ENCODE results near the gene FRY.

DNA sequence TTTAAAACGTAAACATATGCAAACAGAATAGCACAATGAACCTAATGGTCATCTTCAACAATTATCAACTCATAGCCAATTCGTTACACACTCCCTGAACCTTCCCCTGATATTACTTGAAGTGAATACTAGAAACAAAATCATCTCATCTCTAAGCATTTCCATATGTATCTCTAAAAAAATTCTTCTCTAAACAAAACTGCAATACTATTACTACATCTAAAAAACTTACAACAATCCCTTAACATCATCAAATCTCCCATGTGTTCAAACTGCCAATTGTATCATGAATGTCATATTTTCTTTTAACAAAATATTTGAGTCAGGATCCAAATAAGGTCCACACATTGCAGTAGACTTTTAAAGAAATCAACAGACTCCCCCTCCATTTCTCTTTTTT is 61.4 kb downstream of the FRY start:
- TF ChIP-seq EZH2 (IDR thresholded peaks at IDR 0.05; ENCODE audit: low read length, unreplicated experiment) = no peak
- TF ChIP-seq, protein P1, sequence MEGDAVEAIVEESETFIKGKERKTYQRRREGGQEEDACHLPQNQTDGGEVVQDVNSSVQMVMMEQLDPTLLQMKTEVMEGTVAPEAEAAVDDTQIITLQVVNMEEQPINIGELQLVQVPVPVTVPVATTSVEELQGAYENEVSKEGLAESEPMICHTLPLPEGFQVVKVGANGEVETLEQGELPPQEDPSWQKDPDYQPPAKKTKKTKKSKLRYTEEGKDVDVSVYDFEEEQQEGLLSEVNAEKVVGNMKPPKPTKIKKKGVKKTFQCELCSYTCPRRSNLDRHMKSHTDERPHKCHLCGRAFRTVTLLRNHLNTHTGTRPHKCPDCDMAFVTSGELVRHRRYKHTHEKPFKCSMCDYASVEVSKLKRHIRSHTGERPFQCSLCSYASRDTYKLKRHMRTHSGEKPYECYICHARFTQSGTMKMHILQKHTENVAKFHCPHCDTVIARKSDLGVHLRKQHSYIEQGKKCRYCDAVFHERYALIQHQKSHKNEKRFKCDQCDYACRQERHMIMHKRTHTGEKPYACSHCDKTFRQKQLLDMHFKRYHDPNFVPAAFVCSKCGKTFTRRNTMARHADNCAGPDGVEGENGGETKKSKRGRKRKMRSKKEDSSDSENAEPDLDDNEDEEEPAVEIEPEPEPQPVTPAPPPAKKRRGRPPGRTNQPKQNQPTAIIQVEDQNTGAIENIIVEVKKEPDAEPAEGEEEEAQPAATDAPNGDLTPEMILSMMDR (conservative IDR thresholded peaks at IDR 0.05; ENCODE audit: low read depth, low read length) = no peak
- no peak for TF ChIP-seq EZH2phosphoT487 (IDR thresholded peaks at IDR 0.05; ENCODE audit: borderline replicate concordance, low read length)

All from PC-3 (cell line).